ENCODE measurements around the gene SESTD1. TPM values are rescaled to one million over a fixed set of nuclear protein-coding genes. Genes with fewer than 3 reads are reported as not detected.
"Not testable (repeated sequence)": the region's sequence is repeated elsewhere in the genome, so short reads cannot be mapped to it uniquely, and the experiment has no call there.

SESTD1 gene
- total RNA-seq, 1 experiment from 2014 or later, result 0.07 TPM

DNA sequence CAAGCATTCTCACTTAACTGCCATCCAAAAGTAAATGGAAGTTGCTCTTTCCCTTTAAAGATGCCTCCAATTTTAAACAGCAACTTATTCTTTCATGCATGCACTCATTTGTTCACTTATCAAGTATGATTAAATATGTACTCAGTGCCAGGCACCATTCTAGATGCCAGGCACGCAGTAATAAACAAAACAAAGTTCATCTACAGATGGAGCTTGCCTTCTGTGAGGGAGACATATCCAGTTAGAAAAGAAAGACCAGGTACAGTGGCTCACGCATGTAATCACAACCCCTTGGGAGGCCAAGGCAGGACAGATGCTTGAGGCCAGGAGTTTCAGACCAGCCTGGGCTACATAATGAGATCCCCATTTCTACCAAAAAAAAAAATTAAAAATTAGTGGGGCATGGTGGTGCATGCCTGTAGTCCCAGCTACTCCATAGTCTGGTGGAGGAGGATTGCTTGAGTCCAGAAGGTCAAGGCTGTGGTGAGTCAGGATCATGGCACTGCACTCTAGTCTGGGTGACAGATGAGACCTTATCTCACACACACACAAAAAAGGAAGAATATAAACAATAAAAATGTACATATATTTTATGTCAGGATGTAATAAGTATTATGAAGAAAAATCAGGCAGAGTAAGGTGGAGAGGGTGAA is 195.5 kb downstream of the SESTD1 start:
- Histone ChIP-seq H3K36me3 (ENCODE audit: insufficient read depth, low read length) (no peaks in the 10 kb centered on the region), H3K27ac (ENCODE audit: low read length) (no peak overlapping the region), H3K4me1 (ENCODE audit: low read length) (no peaks in the 10 kb centered on the region), H3K4me3 (ENCODE audit: low read length) (no peak overlapping the region), H2AFZ (ENCODE audit: low read length) (no peak overlapping the region), H4K20me1 (ENCODE audit: insufficient read depth, low read depth, low read length) (no peaks in the 10 kb centered on the region), H3K27me3 (ENCODE audit: low read length) (no peaks in the 10 kb centered on the region), H3K79me2 (ENCODE audit: low read length) (no peaks in the 10 kb centered on the region), H3K9me2 (replicated peaks; ENCODE audit: insufficient read depth, low read length) (no peaks in the 10 kb centered on the region), H3K9ac (ENCODE audit: low read length) (no peak overlapping the region), H3K4me2 (ENCODE audit: low read depth, low read length, poor library complexity, severe bottlenecking) (no peak overlapping the region), H3K9me3 (ENCODE audit: low read length) (no peaks in the 10 kb centered on the region)
- DNase-seq, result no peak

- no peaks in the 10 kb centered on the region for H4K20me1 ChIP-seq (ENCODE audit: insufficient read depth, low read depth, low read length)
- H3K9me3 ChIP-seq (ENCODE audit: low read length), result no peaks in the 10 kb centered on the region
- H3K79me2 ChIP-seq (ENCODE audit: low read length), result no peaks in the 10 kb centered on the region
- H3K4me2 ChIP-seq (ENCODE audit: low read depth, low read length, poor library complexity, severe bottlenecking), result no peak overlapping the region
- H3K36me3 ChIP-seq (ENCODE audit: insufficient read depth, low read length), result no peaks in the 10 kb centered on the region
- H3K4me1 ChIP-seq (ENCODE audit: low read length), result no peaks in the 10 kb centered on the region
- DNase-seq, result no peak
- H2AFZ ChIP-seq (ENCODE audit: low read length), result no peak overlapping the region
- H3K4me3 ChIP-seq (ENCODE audit: low read length), result no peak overlapping the region
- H3K9ac ChIP-seq (ENCODE audit: low read length), result no peak overlapping the region
- H3K27ac ChIP-seq (ENCODE audit: low read length), result no peak overlapping the region
- no peaks in the 10 kb centered on the region for H3K27me3 ChIP-seq (ENCODE audit: low read length)
- H3K9me2 ChIP-seq (replicated peaks; ENCODE audit: insufficient read depth, low read length), result no peaks in the 10 kb centered on the region
Observed at GRCh38 chr2:179059026-179059700, 205.5 kb downstream of the SESTD1 start.

DNA sequence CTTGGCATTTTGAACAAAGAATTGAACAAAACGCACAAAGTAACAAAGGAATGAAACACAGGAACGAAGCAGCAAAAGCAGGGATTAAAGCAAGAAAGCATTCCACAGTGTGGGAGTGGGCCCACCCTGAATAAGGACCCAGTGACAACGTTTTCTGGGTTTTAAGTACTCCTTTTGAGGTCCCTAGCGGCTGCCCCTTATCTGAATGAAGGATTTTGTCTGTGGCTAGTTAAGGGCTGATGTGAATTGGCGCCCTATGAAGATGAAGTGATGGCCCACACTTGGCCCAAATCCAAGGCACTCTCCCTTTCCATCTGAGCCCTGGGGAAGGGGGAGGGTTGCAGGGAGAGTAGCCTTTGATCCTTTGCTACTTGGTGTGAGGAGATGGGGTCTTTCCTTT is 206.9 kb downstream of the SESTD1 start:
- Histone ChIP-seq H3K9ac (ENCODE audit: low read length) (no peak overlapping the region), H4K20me1 (ENCODE audit: insufficient read depth, low read depth, low read length) (no peaks in the 10 kb centered on the region), H3K36me3 (ENCODE audit: insufficient read depth, low read length) (no peaks in the 10 kb centered on the region), H3K9me2 (replicated peaks; ENCODE audit: insufficient read depth, low read length) (no peaks in the 10 kb centered on the region), H3K4me2 (ENCODE audit: low read depth, low read length, poor library complexity, severe bottlenecking) (no peak overlapping the region), H3K9me3 (ENCODE audit: low read length) (no peaks in the 10 kb centered on the region), H2AFZ (ENCODE audit: low read length) (no peak overlapping the region), H3K27ac (ENCODE audit: low read length) (no peak overlapping the region), H3K4me1 (ENCODE audit: low read length) (no peaks in the 10 kb centered on the region), H3K4me3 (ENCODE audit: low read length) (no peak overlapping the region), H3K27me3 (ENCODE audit: low read length) (no peaks in the 10 kb centered on the region), H3K79me2 (ENCODE audit: low read length) (no peaks in the 10 kb centered on the region)
- DNase-seq, result no peak

DNA sequence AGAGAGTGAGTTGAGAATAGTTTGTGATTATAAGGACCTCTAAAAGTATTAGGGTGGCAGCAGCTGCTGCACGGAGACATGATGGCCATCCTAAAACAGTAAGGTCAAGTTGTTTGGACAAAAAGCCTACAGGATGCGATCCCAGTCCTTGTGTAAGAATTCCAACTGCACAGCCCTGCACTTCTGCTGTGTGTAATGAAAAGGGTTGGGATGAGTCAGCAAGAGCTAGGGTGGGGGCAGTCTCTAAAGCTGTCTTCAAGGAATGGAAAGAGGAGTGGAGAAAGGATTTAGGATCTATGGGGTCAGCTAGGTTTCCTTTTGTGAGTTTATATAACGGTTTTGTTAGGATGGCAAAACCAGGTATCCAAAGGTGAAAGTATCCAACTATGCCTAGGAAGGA is 211.1 kb downstream of the SESTD1 start:
- DNase-seq; H3K36me3 ChIP-seq (ENCODE audit: insufficient read depth, low read length); H3K4me2 ChIP-seq (ENCODE audit: low read depth, low read length, poor library complexity, severe bottlenecking); H4K20me1 ChIP-seq (ENCODE audit: insufficient read depth, low read depth, low read length); H3K4me3 ChIP-seq (ENCODE audit: low read length); H2AFZ ChIP-seq (ENCODE audit: low read length); H3K9me3 ChIP-seq (ENCODE audit: low read length); H3K79me2 ChIP-seq (ENCODE audit: low read length); H3K27ac ChIP-seq (ENCODE audit: low read length); H3K9ac ChIP-seq (ENCODE audit: low read length); H3K9me2 ChIP-seq (replicated peaks; ENCODE audit: insufficient read depth, low read length); H3K27me3 ChIP-seq (ENCODE audit: low read length); H3K4me1 ChIP-seq (ENCODE audit: low read length): not testable (repeated sequence)

Other genes starting within 250 kb of the SESTD1 start
- 0.30 TPM in 1 of 2 replicates, not detected in the other for gene CCDC141, start 214.7 kb downstream of the SESTD1 start, total RNA-seq (2014; rRNA removed; shearing (Covaris generic); ENCODE audit: low replicate concordance)

Data from Karpas-422 (cell line).